Parathyroid adenoma (tissue), 2 donors: ENCODE results near the gene TEDDM1.

ENCODE experiments used
- H2AFZ ChIP-seq: fragments of 300-600 bp; sonication (generic); one replicate; pipeline ENCODE4 v1.7.0; 2017; ENCODE audit warnings: antibody characterized with exemption, mild to moderate bottlenecking
- H3K27ac ChIP-seq: fragments of 300-600 bp; sonication (generic); one replicate; pipeline ENCODE4 v1.7.0; 2017
- H3K27me3 ChIP-seq: fragments of 300-600 bp; sonication (generic); one replicate; pipeline ENCODE4 v1.7.0; 2017; ENCODE audit warnings: low read length; ENCODE audit not compliant: control insufficient read depth, insufficient read depth
- H3K36me3 ChIP-seq: fragments of 300-600 bp; sonication (generic); one replicate; pipeline ENCODE4 v1.7.0; 2017; ENCODE audit warnings: low read length; ENCODE audit not compliant: control insufficient read depth, insufficient read depth
- H3K4me1 ChIP-seq: fragments of 300-600 bp; sonication (generic); one replicate; pipeline ENCODE4 v1.7.0; 2017; ENCODE audit warnings: control low read depth
- H3K4me2 ChIP-seq: fragments of 300-600 bp; sonication (generic); one replicate; pipeline ENCODE4 v1.7.0; 2017; ENCODE audit warnings: low read length
- H3K4me3 ChIP-seq: fragments of 300-600 bp; sonication (generic); one replicate; pipeline ENCODE4 v1.7.0; 2017; ENCODE audit warnings: low read depth, low read length
- H3K79me2 ChIP-seq: fragments of 300-600 bp; sonication (generic); one replicate; pipeline ENCODE4 v1.7.0; 2017; ENCODE audit warnings: control low read depth
- H3K9ac ChIP-seq: fragments of 300-600 bp; sonication (generic); one replicate; pipeline ENCODE4 v1.7.0; 2017; ENCODE audit warnings: mild to moderate bottlenecking
- H3K9me3 ChIP-seq: fragments of 300-600 bp; sonication (generic); one replicate; pipeline ENCODE4 v1.7.0; 2017; ENCODE audit warnings: low read length; ENCODE audit not compliant: control insufficient read depth
- CTCF ChIP-seq: fragments of 300-600 bp; sonication (generic); IDR thresholded peaks from one replicate; pipeline ENCODE4 v1.7.0; 2017; ENCODE audit warnings: antibody characterized with exemption, mild to moderate bottlenecking
- donor health status: primary hyperparathyroidism.

The TEDDM1 gene

GRCh38 chr1:182415789-182416188 lies 15.3 kb upstream of the TEDDM1 start:
- Histone ChIP-seq H3K4me3 (no peak overlapping the region), H3K27ac (no peak overlapping the region), H3K79me2 (no peaks in the 10 kb centered on the region), H3K4me2 (no peak overlapping the region), H3K9ac (no peak overlapping the region), H3K27me3 (no peaks in the 10 kb centered on the region), H2AFZ (no peak overlapping the region), H3K4me1 (no peaks in the 10 kb centered on the region), H3K36me3 (no peaks in the 10 kb centered on the region), H3K9me3 (no peaks in the 10 kb centered on the region)
- no peak for TF ChIP-seq CTCF

GRCh38 chr1:182413969-182414368 lies 13.5 kb upstream of the TEDDM1 start:
- H3K4me3 ChIP-seq: no peak overlapping the region
- no peak overlapping the region for H3K9ac ChIP-seq
- H3K36me3 ChIP-seq: no peaks in the 10 kb centered on the region
- no peak overlapping the region for H3K4me2 ChIP-seq
- H3K27me3 ChIP-seq: no peaks in the 10 kb centered on the region
- TF ChIP-seq CTCF: no peak
- no peaks in the 10 kb centered on the region for H3K79me2 ChIP-seq
- no peak overlapping the region for H2AFZ ChIP-seq
- no peaks in the 10 kb centered on the region for H3K9me3 ChIP-seq
- no peak overlapping the region for H3K27ac ChIP-seq
- no peaks in the 10 kb centered on the region for H3K4me1 ChIP-seq

- Histone ChIP-seq H2AFZ (no peak overlapping the region), H3K9ac (no peak overlapping the region), H3K27me3 (no peaks in the 10 kb centered on the region), H3K4me3 (no peak overlapping the region), H3K4me2 (no peak overlapping the region), H3K4me1 (no peaks in the 10 kb centered on the region), H3K27ac (no peak overlapping the region), H3K36me3 (no peaks in the 10 kb centered on the region), H3K9me3 (no peaks in the 10 kb centered on the region), H3K79me2 (no peaks in the 10 kb centered on the region)
- no peak for TF ChIP-seq CTCF
Measured at GRCh38 chr1:182413486-182413885, 13.0 kb upstream of the TEDDM1 start.

- Histone ChIP-seq H3K4me3 (no peak overlapping the region), H3K9me3 (no peaks in the 10 kb centered on the region), H3K27ac (no peak overlapping the region), H3K27me3 (no peaks in the 10 kb centered on the region), H3K4me1 (no peaks in the 10 kb centered on the region), H3K9ac (no peak overlapping the region), H3K4me2 (no peak overlapping the region), H3K36me3 (no peaks in the 10 kb centered on the region), H2AFZ (no peak overlapping the region), H3K79me2 (no peaks in the 10 kb centered on the region)
- TF ChIP-seq CTCF: no peak
Measured at GRCh38 chr1:182410620-182411273, 10.3 kb upstream of the TEDDM1 start.

GRCh38 chr1:182410138-182410537 lies 9.7 kb upstream of the TEDDM1 start:
- H3K9me3 ChIP-seq: no peaks in the 10 kb centered on the region
- no peaks in the 10 kb centered on the region for H3K79me2 ChIP-seq
- H3K4me2 ChIP-seq: no peak overlapping the region
- no peaks in the 10 kb centered on the region for H3K36me3 ChIP-seq
- H3K4me3 ChIP-seq: no peak overlapping the region
- H3K9ac ChIP-seq: no peak overlapping the region
- H2AFZ ChIP-seq: no peak overlapping the region
- H3K27ac ChIP-seq: no peak overlapping the region
- no peak for TF ChIP-seq CTCF
- no peaks in the 10 kb centered on the region for H3K4me1 ChIP-seq
- H3K27me3 ChIP-seq: no peaks in the 10 kb centered on the region
